ENCODE results near the gene MORN1. TPM values are rescaled to one million over a fixed set of nuclear protein-coding genes. Genes with fewer than 3 reads are reported as not detected.

Gene MORN1
- total and polyA plus RNA-seq, 9 of the 15 experiments (the other 6 are each of a cell fraction or from before 2014, with no cell fraction given) = 0.24 to 9.3 (median 4.2) TPM

- TF ChIP-seq POU5F1 (IDR thresholded peaks at IDR 0.05; ENCODE audit: borderline replicate concordance, low read depth, low read length, partially characterized antibody) (no peak), TSC22D4 (tag; IDR thresholded peaks at IDR 0.05) (no peak), ZSCAN32 (CRISPR knock-in tag; IDR thresholded peaks at IDR 0.05) (no peak), NFIX (CRISPR knock-in tag; IDR thresholded peaks at IDR 0.05; ENCODE audit: low read depth) (no peak), NUFIP1 (IDR thresholded peaks at IDR 0.05; ENCODE audit: partially characterized antibody) (no peak), OTX1 (CRISPR knock-in tag; IDR thresholded peaks at IDR 0.05) (no peak), KLF1 (tag; IDR thresholded peaks at IDR 0.05) (no peak), ZNF3 (CRISPR knock-in tag; IDR thresholded peaks at IDR 0.05) (no peak), SFPQ (IDR thresholded peaks at IDR 0.05; ENCODE audit: low read depth, low read length) (no peak), TCF3 (CRISPR knock-in tag; IDR thresholded peaks at IDR 0.05) (no peak), MCM2 (IDR thresholded peaks at IDR 0.05; ENCODE audit: low read depth) (no peak), ZNF512 (tag; IDR thresholded peaks at IDR 0.05) (no peak), ZNF431 (CRISPR knock-in tag; IDR thresholded peaks at IDR 0.05) (no peak), ZNF277 (CRISPR knock-in tag; IDR thresholded peaks at IDR 0.05; ENCODE audit: borderline replicate concordance) (no peak)
- TF ChIP-seq, protein P1, sequence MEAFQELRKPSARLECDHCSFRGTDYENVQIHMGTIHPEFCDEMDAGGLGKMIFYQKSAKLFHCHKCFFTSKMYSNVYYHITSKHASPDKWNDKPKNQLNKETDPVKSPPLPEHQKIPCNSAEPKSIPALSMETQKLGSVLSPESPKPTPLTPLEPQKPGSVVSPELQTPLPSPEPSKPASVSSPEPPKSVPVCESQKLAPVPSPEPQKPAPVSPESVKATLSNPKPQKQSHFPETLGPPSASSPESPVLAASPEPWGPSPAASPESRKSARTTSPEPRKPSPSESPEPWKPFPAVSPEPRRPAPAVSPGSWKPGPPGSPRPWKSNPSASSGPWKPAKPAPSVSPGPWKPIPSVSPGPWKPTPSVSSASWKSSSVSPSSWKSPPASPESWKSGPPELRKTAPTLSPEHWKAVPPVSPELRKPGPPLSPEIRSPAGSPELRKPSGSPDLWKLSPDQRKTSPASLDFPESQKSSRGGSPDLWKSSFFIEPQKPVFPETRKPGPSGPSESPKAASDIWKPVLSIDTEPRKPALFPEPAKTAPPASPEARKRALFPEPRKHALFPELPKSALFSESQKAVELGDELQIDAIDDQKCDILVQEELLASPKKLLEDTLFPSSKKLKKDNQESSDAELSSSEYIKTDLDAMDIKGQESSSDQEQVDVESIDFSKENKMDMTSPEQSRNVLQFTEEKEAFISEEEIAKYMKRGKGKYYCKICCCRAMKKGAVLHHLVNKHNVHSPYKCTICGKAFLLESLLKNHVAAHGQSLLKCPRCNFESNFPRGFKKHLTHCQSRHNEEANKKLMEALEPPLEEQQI (IDR thresholded peaks at IDR 0.05) = no peak
- TF ChIP-seq, protein P2, sequence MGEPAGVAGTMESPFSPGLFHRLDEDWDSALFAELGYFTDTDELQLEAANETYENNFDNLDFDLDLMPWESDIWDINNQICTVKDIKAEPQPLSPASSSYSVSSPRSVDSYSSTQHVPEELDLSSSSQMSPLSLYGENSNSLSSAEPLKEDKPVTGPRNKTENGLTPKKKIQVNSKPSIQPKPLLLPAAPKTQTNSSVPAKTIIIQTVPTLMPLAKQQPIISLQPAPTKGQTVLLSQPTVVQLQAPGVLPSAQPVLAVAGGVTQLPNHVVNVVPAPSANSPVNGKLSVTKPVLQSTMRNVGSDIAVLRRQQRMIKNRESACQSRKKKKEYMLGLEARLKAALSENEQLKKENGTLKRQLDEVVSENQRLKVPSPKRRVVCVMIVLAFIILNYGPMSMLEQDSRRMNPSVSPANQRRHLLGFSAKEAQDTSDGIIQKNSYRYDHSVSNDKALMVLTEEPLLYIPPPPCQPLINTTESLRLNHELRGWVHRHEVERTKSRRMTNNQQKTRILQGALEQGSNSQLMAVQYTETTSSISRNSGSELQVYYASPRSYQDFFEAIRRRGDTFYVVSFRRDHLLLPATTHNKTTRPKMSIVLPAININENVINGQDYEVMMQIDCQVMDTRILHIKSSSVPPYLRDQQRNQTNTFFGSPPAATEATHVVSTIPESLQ (CRISPR knock-in tag; IDR thresholded peaks at IDR 0.05) = no peak
Measured at GRCh38 chr1:2412773-2413494, 21.6 kb upstream of the MORN1 start (continued).

All from K562 (cell line).